Activated CD4-positive, alpha-beta T cell treated with anti-CD3 and anti-CD28 coated beads, Interleukin-2, Interleukin-4, amounts not matched to agents 100 ng/mL and 50 ng/mL, durations not matched to agents 16 hours and 8 hours (primary cell): ENCODE measurements around the gene INSR.
"Not testable (repeated sequence)": the region's sequence is repeated elsewhere in the genome, so short reads cannot be mapped to it uniquely, and the experiment has no call there.

Experiments used
- DNase-seq: peaks from one replicate; pipeline ENCODE4 v3.0.0-alpha.2; 2020; ENCODE audit warnings: low spot score

INSR gene

GRCh38 chr19:7293762-7294557, at the start of gene INSR:
Gene INSR, minus strand, starts transcription at chr19:7294414. Its CDS starts 523 bp downstream, at chr19:7293891.
- peak; percentile 22 for DNase-seq

DNA sequence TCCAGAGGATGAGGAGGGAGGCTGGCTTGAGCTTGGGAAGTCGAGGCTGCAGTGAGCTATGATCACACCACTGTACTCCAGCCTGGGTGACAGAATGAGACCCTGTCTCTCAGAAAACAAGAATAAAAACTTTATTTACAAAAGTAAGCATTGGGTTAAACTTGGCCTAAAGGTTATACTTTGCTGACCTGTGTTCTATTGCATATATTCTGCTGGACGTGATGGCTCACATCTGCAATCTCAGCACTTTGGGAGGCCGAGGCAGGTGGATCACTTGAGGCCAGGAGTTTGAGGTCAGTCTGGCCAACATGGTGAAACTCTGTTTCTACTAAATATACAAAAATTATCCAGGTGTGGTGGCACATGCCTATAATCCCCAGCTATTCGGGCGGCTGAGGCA, 47.9 kb upstream of the INSR start:
- DNase-seq = no peak

- DNase-seq = peak; percentile 81
Observed at GRCh38 chr19:7340959-7341837, 47.0 kb upstream of the INSR start.

DNA sequence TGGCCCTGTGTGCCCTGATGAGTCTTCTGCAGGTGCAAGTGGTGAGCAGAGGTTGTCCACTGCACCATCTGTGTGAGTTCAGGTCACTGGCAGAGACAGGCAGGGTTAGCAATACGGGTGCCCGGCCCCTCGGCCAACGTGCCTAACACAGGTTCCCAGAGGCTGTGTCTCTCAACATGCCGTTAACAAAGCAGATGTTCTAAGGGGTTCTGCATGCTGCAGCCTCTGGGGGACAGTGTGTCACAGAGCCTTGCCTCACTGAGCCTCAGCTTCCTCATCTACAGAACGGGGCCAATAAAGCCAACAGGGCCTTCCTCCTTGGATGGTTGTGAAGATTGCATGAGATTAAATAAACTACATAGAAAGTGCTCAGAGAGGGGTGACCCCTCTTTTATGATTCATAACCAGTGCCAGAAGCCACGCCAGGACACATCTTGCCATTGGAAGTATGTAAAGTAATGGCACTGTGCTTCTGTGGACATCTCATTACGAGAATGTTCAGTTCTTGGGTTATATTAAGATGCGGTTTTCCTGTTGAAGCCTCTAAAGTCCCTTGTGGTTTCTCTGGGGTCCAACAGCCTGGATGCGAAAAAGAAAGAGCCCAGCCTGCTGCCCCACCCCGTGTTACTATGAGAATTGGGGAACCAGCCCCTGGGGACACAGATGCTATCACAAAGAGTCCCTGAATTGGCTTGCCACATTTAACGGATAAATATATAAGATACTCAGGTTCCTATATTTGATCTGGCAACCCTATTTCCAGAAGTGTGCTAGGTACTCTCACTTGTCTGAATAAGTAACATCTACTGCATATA, 43.4 kb upstream of the INSR start:
- DNase-seq = peak; percentile 62

DNA sequence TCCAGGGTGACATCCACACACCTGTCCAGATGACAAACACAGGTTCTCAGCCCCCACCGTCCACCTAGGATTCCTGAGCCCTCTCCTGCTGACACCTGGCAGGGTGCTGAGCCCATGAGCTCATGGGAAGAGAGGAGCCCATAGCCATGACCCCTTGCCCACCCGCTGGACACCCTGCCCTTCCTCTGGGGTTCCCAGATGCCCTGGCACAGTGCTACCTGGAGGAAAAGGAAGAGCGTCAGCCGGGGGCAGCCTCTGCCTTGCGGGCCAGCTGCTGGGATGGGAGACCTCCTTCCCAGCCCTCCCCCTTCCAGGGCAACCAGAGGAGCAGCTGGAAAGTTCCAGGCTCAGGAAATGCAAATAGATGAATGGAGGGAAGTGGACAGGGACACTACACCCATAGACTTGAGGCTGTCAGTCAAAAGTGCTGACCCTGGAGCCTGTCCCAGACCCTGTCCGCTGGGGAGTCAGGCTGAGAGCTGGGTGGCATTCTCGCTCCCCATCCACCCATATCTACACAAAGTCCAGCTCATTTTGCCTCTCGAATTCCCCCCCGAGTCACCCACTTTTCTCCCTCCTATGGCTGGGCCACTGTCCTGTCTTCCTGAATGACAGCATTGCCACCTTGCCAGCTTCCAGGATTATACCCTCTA, 42.2 kb upstream of the INSR start:
- no peak for DNase-seq

GRCh38 chr19:7333198-7334118, 39.2 kb upstream of the INSR start:
- no peak for DNase-seq

GRCh38 chr19:7331446-7331845, 37.2 kb upstream of the INSR start:
- no peak for DNase-seq

DNA sequence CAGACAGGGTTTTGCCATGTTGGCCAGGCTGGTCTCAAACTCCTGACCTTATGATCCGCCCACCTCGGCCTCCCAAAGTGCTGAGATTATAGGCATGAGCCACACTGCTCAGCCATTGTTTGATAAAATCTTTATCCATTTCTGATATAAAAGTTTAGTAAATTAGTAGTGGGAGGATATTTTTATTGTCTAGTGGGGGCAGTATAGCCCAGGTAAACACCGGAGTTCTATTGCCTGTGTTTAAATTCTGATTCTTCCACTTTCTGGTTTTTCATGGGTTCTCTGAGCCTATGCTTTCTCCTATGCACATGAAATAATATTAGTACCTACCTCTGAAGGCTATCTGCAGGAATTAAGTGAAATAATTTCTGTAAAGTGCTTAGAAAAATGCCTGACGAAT, 34.4 kb upstream of the INSR start:
- no peak for DNase-seq

DNA sequence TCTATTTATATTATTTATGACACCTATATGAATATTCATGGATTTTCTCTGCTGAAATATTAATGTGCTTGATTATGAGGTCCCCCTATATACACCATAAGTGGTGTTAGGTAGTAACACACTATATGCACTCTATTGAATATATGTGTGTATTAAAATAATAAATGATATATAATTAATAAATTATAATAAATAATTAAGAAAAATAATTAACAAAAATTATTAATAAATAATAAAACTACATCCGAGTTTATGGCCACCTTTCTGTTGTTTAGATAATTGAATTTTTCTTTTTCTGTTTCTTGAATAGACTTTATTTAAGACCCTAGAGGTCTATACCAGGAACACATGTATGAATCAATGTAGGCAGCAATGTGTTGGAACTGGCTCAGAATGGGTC, 33.6 kb upstream of the INSR start:
- DNase-seq = no peak

DNA sequence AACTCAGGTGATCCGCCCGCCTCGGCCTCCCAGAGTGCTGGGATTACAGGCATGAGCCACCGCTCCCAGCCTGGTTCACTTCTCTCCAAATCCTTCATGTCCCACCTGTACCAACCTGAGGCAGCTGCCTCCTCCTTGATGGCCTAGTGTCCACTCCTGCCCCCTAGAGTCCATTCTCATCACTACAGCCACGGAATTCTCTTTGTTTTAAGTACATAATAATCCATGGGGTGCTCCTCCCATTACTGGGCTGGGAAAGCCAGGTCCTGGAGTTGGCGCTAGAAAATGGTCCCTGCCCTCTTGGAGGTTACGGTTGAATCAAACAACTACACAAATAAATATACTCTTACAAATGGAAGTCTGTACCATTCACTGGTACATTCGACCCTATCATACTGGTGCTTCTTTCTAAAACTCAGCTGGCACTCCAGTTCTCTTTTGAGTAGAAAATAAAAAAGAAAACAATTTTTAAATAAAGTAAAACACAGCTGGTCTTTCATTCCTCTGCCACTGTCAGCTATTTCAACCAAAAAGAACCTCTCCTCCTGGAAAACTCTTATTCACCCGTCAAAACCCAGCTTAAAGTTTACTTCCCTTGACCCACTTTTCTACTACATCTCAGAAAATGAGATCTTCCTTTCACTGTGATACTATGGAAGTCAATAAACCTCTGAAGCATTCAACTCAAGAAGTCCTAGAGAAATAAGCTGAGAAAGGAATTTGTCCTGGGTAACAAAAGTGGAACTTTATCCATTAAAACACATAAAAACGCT, 32.1 kb upstream of the INSR start:
- peak; percentile 31 for DNase-seq

GRCh38 chr19:7318176-7318575, 24.0 kb upstream of the INSR start:
- DNase-seq = no peak

DNA sequence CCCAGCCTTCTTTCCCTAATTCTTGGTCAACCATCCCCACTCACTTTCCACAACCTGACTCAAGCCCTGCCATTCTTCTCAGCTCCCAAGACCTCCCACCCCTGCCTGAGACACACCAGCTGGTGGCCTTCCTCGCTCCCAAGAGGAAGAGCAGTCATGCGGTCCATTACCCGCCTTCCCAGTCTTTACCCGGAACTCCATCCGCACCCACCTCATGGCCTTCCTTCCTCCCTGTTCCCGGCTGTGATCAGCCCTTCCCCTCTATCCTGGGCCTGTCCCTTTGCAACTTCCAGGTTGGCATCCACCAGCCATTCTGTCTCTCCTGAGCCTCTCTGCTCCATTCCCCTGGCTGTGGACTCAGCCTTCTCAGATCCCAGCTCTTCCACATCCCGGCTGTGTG, 18.6 kb upstream of the INSR start:
- no peak for DNase-seq

DNA sequence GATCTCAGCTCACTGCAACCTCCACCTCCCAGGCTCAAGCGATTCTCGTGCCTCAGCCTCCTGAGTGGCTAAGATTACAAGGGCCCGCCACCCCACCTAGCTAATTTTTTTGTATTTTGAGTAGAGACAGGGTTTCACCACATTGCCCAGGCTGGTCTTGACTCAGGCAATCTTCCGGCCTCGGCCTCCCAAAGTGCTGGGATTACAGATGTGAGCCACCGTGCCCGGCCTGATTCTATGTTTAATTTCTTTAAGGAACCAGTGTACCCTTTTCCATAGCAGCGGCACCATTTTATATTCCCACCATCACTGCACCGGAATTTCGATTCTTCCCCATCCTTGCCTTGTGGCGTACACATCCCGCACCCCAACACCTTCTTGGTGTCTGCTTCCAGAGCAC, 17.7 kb upstream of the INSR start:
- no peak for DNase-seq

DNA sequence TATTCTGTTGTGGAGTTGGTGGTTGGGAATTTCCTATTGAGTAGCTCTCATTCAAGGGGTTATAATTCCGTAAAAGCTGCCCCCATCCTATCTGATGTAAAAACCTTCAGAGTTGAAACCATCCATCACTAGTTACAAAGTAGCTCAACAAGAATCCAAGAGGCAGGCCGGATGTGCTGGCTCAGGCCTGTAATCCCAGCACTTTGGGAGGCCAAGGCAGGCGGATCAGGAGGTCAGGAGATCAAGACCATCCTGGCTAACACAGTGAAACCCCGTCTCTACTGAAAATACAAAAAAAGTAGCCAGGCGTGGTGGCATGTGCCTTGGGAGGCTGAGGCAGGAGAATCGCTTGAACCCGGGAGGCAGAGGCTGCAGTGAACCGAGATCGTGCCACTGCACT, 14.1 kb upstream of the INSR start:
- DNase-seq = not testable (repeated sequence)

DNA sequence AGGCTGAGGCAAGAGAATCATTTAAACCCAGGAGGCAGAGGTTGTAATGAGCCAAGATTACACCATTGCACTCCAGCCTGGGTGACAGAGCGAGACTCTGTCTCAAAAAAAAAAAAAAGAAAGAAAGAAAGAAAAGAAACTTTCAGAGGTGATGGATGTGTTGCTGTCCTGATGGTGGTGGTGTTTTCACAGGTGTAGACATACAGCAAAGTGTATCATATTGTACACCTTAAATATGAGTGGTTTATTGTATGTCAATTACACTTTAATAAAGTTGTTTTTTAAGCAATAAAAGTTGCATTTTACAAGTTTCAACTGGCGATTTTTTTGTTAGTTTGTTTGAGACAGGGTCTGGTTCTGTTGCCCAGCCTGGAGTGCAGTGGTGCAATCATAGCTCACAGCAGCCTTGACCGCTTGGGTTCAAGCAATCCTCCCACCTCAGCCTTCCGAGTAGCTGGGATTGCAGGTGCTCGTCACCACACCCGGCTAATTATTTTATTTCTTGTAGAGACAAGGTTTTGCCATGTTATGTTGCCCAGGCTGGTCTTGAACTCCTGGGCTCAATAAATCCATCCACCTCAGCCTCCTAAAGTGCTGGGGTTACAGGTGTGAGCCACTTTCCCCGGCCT, 13.5 kb upstream of the INSR start:
- DNase-seq = no peak

DNA sequence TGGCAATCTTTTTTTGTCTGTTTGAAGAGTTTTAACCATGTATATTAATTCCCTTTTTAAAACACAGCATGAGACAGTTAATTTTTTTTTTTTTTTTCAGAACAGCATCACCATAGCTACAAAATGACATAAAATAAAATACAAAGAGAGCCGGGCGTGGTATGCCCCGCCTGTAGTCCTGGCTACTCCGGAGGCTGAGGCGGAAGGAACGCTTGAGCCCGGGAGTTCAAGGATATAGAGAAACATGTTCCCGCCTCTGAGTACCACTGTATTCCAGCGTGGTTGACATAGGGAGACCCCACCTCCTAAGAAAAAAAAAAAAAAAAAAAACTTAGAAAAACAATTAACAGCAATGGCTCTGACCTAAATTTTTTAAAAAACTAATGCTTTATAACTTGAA, 10.0 kb upstream of the INSR start:
- DNase-seq = no peak

- DNase-seq = no peak
Observed at GRCh38 chr19:7303470-7303869, 9.3 kb upstream of the INSR start.

DNA sequence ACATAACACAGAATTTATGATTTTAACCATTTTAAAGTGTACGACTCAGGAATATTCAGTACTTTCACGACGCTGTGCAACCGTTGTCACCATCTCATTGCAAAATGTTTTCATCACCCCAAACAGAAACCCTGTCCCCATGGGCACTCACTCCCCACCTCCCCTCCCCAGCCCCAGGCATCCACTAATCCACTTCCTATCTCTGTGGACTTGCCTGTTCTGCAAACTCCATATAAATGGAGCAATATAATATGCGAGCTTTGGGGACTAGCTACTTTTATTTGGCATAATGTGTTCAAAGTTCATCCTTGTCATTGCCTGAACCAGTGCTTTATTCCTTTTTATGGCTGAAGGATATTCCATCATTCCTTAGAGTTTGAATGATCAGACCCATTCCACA, 7.3 kb upstream of the INSR start:
- DNase-seq = no peak

- no peak for DNase-seq
Observed at GRCh38 chr19:7297742-7298141, 3.5 kb upstream of the INSR start.
